Thyroid gland (tissue), 4 donors: Measurements from ENCODE around the gene SV2B. TPM values are rescaled to one million over a fixed set of nuclear protein-coding genes. Genes with fewer than 3 reads are reported as not detected.

Experiments
- DNase-seq, 2 donors: peaks; one replicate each; pipeline ENCODE4 v3.0.0-alpha.2; 2019
- H3K27ac ChIP-seq, 3 donors: fragments of 200-600 bp; sonication (generic); 1 replicate in 2 of 3; 2 replicates in 1 of 3; pipeline ENCODE4 v1.5.1; 2016 to 2019; ENCODE audit warnings: mild to moderate bottlenecking in 1 of 3, moderate library complexity in 1 of 3
- H3K27me3 ChIP-seq: fragments of 200-600 bp; sonication (generic); one replicate; pipeline ENCODE4 v1.5.1; 2019
- H3K36me3 ChIP-seq, 2 donors: fragments of 200-600 bp; sonication (generic); one replicate each; pipeline ENCODE4 v1.5.1; 2016 to 2019
- H3K4me1 ChIP-seq, 2 donors: fragments of 200-600 bp; sonication (generic); one replicate each; pipeline ENCODE4 v1.5.1; 2017 to 2019
- H3K4me3 ChIP-seq, 3 donors: fragments of 200-600 bp; sonication (generic); replicated peaks in 1 of 3; 1 replicate in 2 of 3; 2 replicates in 1 of 3; pipeline ENCODE4 v1.5.1; 2016; ENCODE audit warnings: mild to moderate bottlenecking in 1 of 3
- H3K9me3 ChIP-seq: fragments of 200-600 bp; sonication (generic); one replicate; pipeline ENCODE4 v1.5.1; 2017
- POLR2A ChIP-seq, 2 donors: fragments of 450-650 bp; IDR thresholded peaks; one replicate each; pipeline ENCODE4 v1.6.1; 2017; ENCODE audit warnings: antibody characterized with exemption in 2 of 2, mild to moderate bottlenecking in 2 of 2, moderate library complexity in 1 of 2
- WGBS, 2 donors: methylation state at CpG; one replicate each; pipeline ENCODE4 v1.1.5; 2017; 5-methylcytosine and 5-hydroxymethylcytosine counted together
- intact Hi-C: fragments of 100-400 bp; cut with DNase I; formaldehyde crosslinking; loops from one replicate; pipeline ENCODE4 v1.15.1; 2023
- total RNA-seq, 4 donors: library from RNA; depleted of rRNA; stranded (reverse); fragments of >200 nt; gene quantifications; one replicate each; pipeline ENCODE4 v1.2.3, GENCODE V29; 2016
- TF ChIP-seq, protein P1 (sequence below), 6 experiments: fragments of 200-600 bp in 3 of 6; fragments of 450-650 bp in 3 of 6; sonication (generic) in 3 of 6; IDR thresholded peaks; one replicate each; pipeline ENCODE4 v1.5.1; 2016 to 2019; ENCODE audit warnings: antibody characterized with exemption in 6 of 6, mild to moderate bottlenecking in 2 of 6, inconsistent platforms in 1 of 6, moderate library complexity in 1 of 6

SV2B gene
- total RNA-seq, 4 donors from 2014 or later: 0.83 to 3.9 (median 2.2) TPM

DNA sequence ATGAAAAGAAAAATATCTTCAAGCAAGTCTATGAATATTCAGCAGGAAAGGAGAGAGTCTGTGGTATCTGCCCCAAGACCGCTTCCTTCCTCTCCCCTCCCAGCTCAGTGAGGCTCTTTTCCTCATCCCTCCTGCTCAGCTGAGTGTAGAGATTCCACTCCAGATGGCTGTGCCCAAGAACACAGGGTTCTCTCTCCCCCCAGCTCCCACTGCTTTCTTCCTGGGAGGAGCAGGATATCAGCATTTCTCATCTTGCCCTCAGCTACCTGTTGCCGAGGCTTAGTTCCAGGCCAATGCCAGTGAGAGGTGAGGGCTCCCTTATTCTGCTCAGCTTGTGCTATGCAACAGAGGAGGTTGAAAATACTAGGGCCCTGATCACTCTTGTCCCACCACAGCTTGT lies 211.9 kb downstream of the SV2B start:
- TF ChIP-seq, protein P1, sequence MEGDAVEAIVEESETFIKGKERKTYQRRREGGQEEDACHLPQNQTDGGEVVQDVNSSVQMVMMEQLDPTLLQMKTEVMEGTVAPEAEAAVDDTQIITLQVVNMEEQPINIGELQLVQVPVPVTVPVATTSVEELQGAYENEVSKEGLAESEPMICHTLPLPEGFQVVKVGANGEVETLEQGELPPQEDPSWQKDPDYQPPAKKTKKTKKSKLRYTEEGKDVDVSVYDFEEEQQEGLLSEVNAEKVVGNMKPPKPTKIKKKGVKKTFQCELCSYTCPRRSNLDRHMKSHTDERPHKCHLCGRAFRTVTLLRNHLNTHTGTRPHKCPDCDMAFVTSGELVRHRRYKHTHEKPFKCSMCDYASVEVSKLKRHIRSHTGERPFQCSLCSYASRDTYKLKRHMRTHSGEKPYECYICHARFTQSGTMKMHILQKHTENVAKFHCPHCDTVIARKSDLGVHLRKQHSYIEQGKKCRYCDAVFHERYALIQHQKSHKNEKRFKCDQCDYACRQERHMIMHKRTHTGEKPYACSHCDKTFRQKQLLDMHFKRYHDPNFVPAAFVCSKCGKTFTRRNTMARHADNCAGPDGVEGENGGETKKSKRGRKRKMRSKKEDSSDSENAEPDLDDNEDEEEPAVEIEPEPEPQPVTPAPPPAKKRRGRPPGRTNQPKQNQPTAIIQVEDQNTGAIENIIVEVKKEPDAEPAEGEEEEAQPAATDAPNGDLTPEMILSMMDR (IDR thresholded peaks at IDR 0.05): no peak
- TF ChIP-seq POLR2A (IDR thresholded peaks at IDR 0.05): no peak
- intact Hi-C loops: no loop called here
- Histone ChIP-seq H3K4me3 (no peak overlapping the region), H3K9me3 (no peaks in the 10 kb centered on the region), H3K4me1 (no peaks in the 10 kb centered on the region), H3K36me3 (no peaks in the 10 kb centered on the region), H3K27me3 (no peaks in the 10 kb centered on the region), H3K27ac (no peak overlapping the region)
- DNase-seq: peak; percentile 23 to 47
- WGBS, 2 donors: 43 to 60% methylated on average over 2 of the region's 2 CpGs

DNA sequence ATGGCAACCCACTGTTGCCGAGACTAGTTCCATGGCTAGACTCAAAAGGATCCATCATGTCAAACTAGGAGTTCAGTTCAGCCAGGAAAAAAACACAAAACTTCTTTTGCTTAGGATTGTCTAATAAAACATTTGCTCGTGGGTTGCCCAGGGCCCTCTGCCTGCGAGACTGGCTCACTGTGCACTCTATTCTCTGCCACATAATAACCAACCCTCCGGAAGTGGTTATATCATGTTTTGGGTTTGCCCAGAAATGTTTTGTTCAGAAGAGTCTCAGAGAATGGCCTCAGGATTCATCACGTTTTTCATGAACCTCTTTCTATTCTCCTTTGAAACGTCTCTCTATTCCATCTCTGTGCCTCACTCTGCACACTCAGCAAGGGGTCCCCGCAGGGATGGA lies 216.1 kb downstream of the SV2B start:
- Histone ChIP-seq H3K9me3 (no peaks in the 10 kb centered on the region), H3K36me3 (no peaks in the 10 kb centered on the region), H3K27me3 (no peaks in the 10 kb centered on the region), H3K4me1 (no peaks in the 10 kb centered on the region), H3K4me3 (no peak overlapping the region), H3K27ac (no peak overlapping the region)
- DNase-seq: no peak
- WGBS, 2 donors: 74 to 80% methylated on average over 7 of the region's 7 CpGs
- intact Hi-C loops: no loop called here
- TF ChIP-seq POLR2A (IDR thresholded peaks at IDR 0.05): no peak
- TF ChIP-seq, protein P1 (IDR thresholded peaks at IDR 0.05): no peak

DNA sequence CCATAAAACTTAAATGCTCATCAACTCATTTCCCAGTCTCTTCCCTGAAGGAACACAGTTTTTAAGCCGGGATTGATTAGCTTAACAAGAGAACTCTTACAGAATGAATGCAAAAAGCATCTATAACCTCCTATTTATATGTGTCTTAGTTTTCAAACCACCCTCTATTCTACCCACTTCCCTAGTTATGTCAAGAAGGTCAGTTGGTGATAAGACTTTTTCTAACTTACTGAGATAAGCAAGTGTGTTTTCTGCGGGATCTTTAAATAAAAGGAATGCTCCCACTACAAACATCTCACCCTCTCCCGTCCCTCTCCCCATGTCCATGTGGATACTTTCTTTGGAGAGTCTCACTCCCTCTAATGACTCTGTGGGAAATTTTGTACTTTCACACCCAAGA lies 218.5 kb downstream of the SV2B start:
- no peaks in the 10 kb centered on the region for H3K9me3 ChIP-seq

DNA sequence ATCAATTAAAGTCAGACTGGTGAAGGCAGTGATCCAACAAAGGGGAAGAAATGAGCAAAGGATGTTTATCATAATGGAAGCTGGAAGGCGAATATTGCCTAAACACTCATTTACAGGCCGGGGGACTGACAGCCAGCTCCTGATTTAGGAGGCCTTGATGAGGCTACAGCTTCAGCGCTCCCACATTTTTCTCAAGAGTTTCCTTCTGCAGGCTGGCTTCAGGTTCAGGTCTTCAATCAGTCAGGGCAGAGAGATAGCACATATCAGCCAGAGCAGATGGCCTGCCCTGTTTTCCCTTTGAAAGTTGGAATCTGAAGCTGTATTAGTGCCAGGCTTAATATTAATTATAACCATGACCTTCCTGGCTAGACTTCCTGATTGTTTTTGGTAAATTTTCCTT lies 218.9 kb downstream of the SV2B start:
- Histone ChIP-seq H3K4me1 (no peaks in the 10 kb centered on the region), H3K27me3 (no peaks in the 10 kb centered on the region), H3K9me3 (no peaks in the 10 kb centered on the region), H3K36me3 (no peaks in the 10 kb centered on the region), H3K27ac (no peak overlapping the region), H3K4me3 (no peak overlapping the region)
- intact Hi-C loops: no loop called here
- DNase-seq: no peak
- 80 to 85% methylated on average over 3 of the region's 3 CpGs for WGBS, 2 donors
- TF ChIP-seq, protein P1 (IDR thresholded peaks at IDR 0.05): no peak
- TF ChIP-seq POLR2A (IDR thresholded peaks at IDR 0.05): no peak

More for the DNA sequence above, 218.5 kb downstream of the SV2B start:
- TF ChIP-seq, protein P1 (IDR thresholded peaks at IDR 0.05): no peak
- no peak for TF ChIP-seq POLR2A (IDR thresholded peaks at IDR 0.05)
- DNase-seq: no peak
- no peaks in the 10 kb centered on the region for H3K27me3 ChIP-seq
- H3K27ac ChIP-seq: no peak overlapping the region
- no peak overlapping the region for H3K4me3 ChIP-seq
- intact Hi-C loops: no loop called here
- WGBS, 2 donors: 72 to 77% methylated on average over 3 of the region's 3 CpGs
- H3K4me1 ChIP-seq: no peaks in the 10 kb centered on the region
- H3K36me3 ChIP-seq: no peaks in the 10 kb centered on the region

DNA sequence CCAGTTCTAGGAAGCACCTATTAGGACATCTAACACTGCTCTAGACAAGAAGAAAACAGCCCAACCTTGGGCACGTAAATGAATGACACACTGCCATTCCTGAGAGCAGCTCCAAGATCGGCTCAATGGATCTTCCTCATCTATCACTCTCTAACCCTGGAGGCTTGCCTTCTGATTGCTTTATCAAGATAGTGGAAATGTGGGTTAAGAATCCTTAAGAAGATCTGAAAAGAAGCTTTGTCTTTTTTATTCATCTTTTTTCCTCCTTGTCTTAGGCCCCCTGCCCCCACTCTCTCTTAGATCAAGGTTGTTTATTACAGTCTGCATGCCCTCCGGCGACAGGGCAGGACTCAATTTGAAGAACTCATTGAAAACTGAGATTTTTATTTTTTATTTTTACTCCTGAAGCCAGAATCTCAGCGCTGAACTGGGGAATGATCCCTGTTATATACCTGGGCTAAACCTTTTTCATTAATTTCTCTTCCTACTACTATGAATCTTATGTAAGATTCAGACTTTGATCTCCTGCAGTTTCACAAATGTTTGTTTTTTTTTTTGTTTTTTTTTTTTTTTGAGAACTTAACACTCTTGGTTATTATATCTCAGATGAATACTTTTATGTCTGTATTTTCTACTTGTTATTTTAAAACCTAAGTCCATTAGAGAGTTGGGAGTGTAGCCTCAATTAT lies 219.5 kb downstream of the SV2B start:
- TF ChIP-seq, protein P1 (IDR thresholded peaks at IDR 0.05): no peak
- TF ChIP-seq POLR2A (IDR thresholded peaks at IDR 0.05): no peak
- Histone ChIP-seq H3K27me3 (no peaks in the 10 kb centered on the region), H3K27ac (no peak overlapping the region), H3K4me1 (no peaks in the 10 kb centered on the region), H3K36me3 (no peaks in the 10 kb centered on the region), H3K4me3 (no peak overlapping the region), H3K9me3 (no peaks in the 10 kb centered on the region)
- WGBS, 2 donors: 78 to 82% methylated on average over 5 of the region's 5 CpGs
- no peak for DNase-seq
- intact Hi-C loops: no loop called here
